Activated naive CD8-positive, alpha-beta T cell treated with anti-CD3 and anti-CD28 coated beads, Interleukin-2, amount 50 U/mL, for 24 hours (primary cell): ENCODE results near the gene LMO1.

ENCODE experiments used
- ATAC-seq: fragments of 150-1000 bp; cut with Tn5 transposase; one replicate; pipeline ENCODE4 v1.10.0; 2021
- DNase-seq: peaks from one replicate; pipeline ENCODE4 v3.0.0; 2021
- H3K27ac Mint-ChIP-seq: one replicate; pipeline ENCODE4 v1.8.0; 2021; ENCODE audit warnings: mild to moderate bottlenecking, mixed read lengths
- H3K27me3 Mint-ChIP-seq: one replicate; pipeline ENCODE4 v1.8.0; 2021; ENCODE audit warnings: mixed read lengths
- H3K36me3 Mint-ChIP-seq: one replicate; pipeline ENCODE4 v1.8.0; 2021; ENCODE audit warnings: low read depth, mixed read lengths
- H3K4me1 Mint-ChIP-seq: one replicate; pipeline ENCODE4 v1.8.0; 2021; ENCODE audit warnings: mixed read lengths
- H3K4me3 Mint-ChIP-seq: one replicate; pipeline ENCODE4 v1.8.0; 2021; ENCODE audit warnings: mild to moderate bottlenecking, moderate library complexity, mixed read lengths
- H3K9me3 Mint-ChIP-seq: one replicate; pipeline ENCODE4 v1.8.0; 2021; ENCODE audit warnings: mixed read lengths

LMO1 gene

GRCh38 chr11:8233691-8234424, 29.8 kb downstream of the LMO1 start:
- ATAC-seq = no peak
- no peaks in the 10 kb centered on the region for H3K36me3 Mint-ChIP-seq
- no peaks in the 10 kb centered on the region for H3K27me3 Mint-ChIP-seq
- no peaks in the 10 kb centered on the region for H3K9me3 Mint-ChIP-seq
- peaks cover 4% of the 10 kb centered on the region for H3K4me1 Mint-ChIP-seq
- no peak overlapping the region for H3K4me3 Mint-ChIP-seq
- no peak overlapping the region for H3K27ac Mint-ChIP-seq
- DNase-seq = no peak

- no peak for DNase-seq
- Mint-ChIP-seq H3K9me3 (no peaks in the 10 kb centered on the region), H3K4me3 (no peak overlapping the region), H3K27ac (no peak overlapping the region), H3K4me1 (peaks cover 4% of the 10 kb centered on the region), H3K36me3 (no peaks in the 10 kb centered on the region), H3K27me3 (no peaks in the 10 kb centered on the region)
- ATAC-seq = no peak
These were observed 30.6 kb downstream of the LMO1 start for GRCh38 chr11:8232849-8233606.

- DNase-seq = no peak
- no peak overlapping the region for H3K27ac Mint-ChIP-seq
- H3K36me3 Mint-ChIP-seq = no peaks in the 10 kb centered on the region
- ATAC-seq = no peak
- H3K4me3 Mint-ChIP-seq = no peak overlapping the region
- peaks cover 4% of the 10 kb centered on the region for H3K4me1 Mint-ChIP-seq
- H3K27me3 Mint-ChIP-seq = no peaks in the 10 kb centered on the region
- no peaks in the 10 kb centered on the region for H3K9me3 Mint-ChIP-seq
These were observed 31.3 kb downstream of the LMO1 start for GRCh38 chr11:8232414-8232813.

GRCh38 chr11:8231979-8232378, 31.7 kb downstream of the LMO1 start:
- no peaks in the 10 kb centered on the region for H3K36me3 Mint-ChIP-seq

GRCh38 chr11:8230921-8231847, 32.5 kb downstream of the LMO1 start:
- H3K4me3 Mint-ChIP-seq = no peak overlapping the region
- no peaks in the 10 kb centered on the region for H3K9me3 Mint-ChIP-seq
- no peaks in the 10 kb centered on the region for H3K27me3 Mint-ChIP-seq
- H3K36me3 Mint-ChIP-seq = no peaks in the 10 kb centered on the region
- no peak for ATAC-seq
- DNase-seq = no peak
- H3K4me1 Mint-ChIP-seq = peaks cover 4% of the 10 kb centered on the region
- H3K27ac Mint-ChIP-seq = no peak overlapping the region

More at GRCh38 chr11:8231979-8232378, 31.7 kb downstream of the LMO1 start:
- Mint-ChIP-seq H3K9me3 (no peaks in the 10 kb centered on the region), H3K4me1 (peaks cover 4% of the 10 kb centered on the region), H3K4me3 (no peak overlapping the region), H3K27me3 (no peaks in the 10 kb centered on the region), H3K27ac (no peak overlapping the region)
- DNase-seq (no peak), ATAC-seq (no peak)

GRCh38 chr11:8230178-8230859, 33.4 kb downstream of the LMO1 start:
- Mint-ChIP-seq H3K9me3 (no peaks in the 10 kb centered on the region), H3K4me3 (no peak overlapping the region), H3K4me1 (peaks cover 6% of the 10 kb centered on the region), H3K27ac (no peak overlapping the region), H3K27me3 (no peaks in the 10 kb centered on the region), H3K36me3 (no peaks in the 10 kb centered on the region)
- no peak for ATAC-seq
- no peak for DNase-seq

- Mint-ChIP-seq H3K4me1 (peaks cover 2% of the 10 kb centered on the region), H3K36me3 (no peaks in the 10 kb centered on the region), H3K27ac (no peak overlapping the region), H3K9me3 (no peaks in the 10 kb centered on the region), H3K4me3 (no peak overlapping the region), H3K27me3 (peaks cover 2% of the 10 kb centered on the region)
- ATAC-seq (no peak), DNase-seq (no peak)
These were observed 34.1 kb downstream of the LMO1 start for GRCh38 chr11:8229299-8230177.

GRCh38 chr11:8228231-8228630, 35.4 kb downstream of the LMO1 start:
- Mint-ChIP-seq H3K9me3 (no peaks in the 10 kb centered on the region), H3K27ac (no peak overlapping the region), H3K36me3 (no peaks in the 10 kb centered on the region), H3K4me1 (peaks cover 5% of the 10 kb centered on the region), H3K4me3 (no peak overlapping the region), H3K27me3 (peaks cover 6% of the 10 kb centered on the region)
- DNase-seq = no peak
- ATAC-seq = no peak

- no peak for ATAC-seq
- Mint-ChIP-seq H3K4me3 (no peak overlapping the region), H3K9me3 (no peaks in the 10 kb centered on the region), H3K36me3 (no peaks in the 10 kb centered on the region), H3K27ac (no peak overlapping the region), H3K4me1 (peaks cover 11% of the 10 kb centered on the region), H3K27me3 (peaks cover 6% of the 10 kb centered on the region)
- no peak for DNase-seq
These were observed 36.2 kb downstream of the LMO1 start for GRCh38 chr11:8227156-8228152.

GRCh38 chr11:8225589-8226036, 38.1 kb downstream of the LMO1 start:
- Mint-ChIP-seq H3K4me1 (peaks cover 11% of the 10 kb centered on the region), H3K27ac (no peak overlapping the region), H3K27me3 (peaks cover 6% of the 10 kb centered on the region), H3K9me3 (no peaks in the 10 kb centered on the region), H3K36me3 (no peaks in the 10 kb centered on the region), H3K4me3 (no peak overlapping the region)
- DNase-seq = peak; percentile 76
- ATAC-seq = peak; percentile 30

- no peak overlapping the region for H3K27ac Mint-ChIP-seq
- H3K4me3 Mint-ChIP-seq = no peak overlapping the region
- H3K36me3 Mint-ChIP-seq = no peaks in the 10 kb centered on the region
- peaks cover 11% of the 10 kb centered on the region for H3K4me1 Mint-ChIP-seq
- H3K9me3 Mint-ChIP-seq = no peaks in the 10 kb centered on the region
- no peak for ATAC-seq
- no peak for DNase-seq
- H3K27me3 Mint-ChIP-seq = peaks cover 7% of the 10 kb centered on the region
These were observed 39.0 kb downstream of the LMO1 start for GRCh38 chr11:8224711-8225110.

GRCh38 chr11:8224161-8224591, 39.5 kb downstream of the LMO1 start:
- H3K4me1 Mint-ChIP-seq = peaks cover 11% of the 10 kb centered on the region

More at GRCh38 chr11:8224161-8224591, 39.5 kb downstream of the LMO1 start:
- no peak for DNase-seq
- ATAC-seq = no peak
- peaks cover 7% of the 10 kb centered on the region for H3K27me3 Mint-ChIP-seq
- no peak overlapping the region for H3K27ac Mint-ChIP-seq
- no peaks in the 10 kb centered on the region for H3K9me3 Mint-ChIP-seq
- no peak overlapping the region for H3K4me3 Mint-ChIP-seq
- no peaks in the 10 kb centered on the region for H3K36me3 Mint-ChIP-seq
